Measurements from ENCODE around the gene ARHGAP30. TPM values are rescaled to one million over a fixed set of nuclear protein-coding genes. Genes with fewer than 3 reads are reported as not detected.

ARHGAP30 gene
- total RNA-seq, 2 donors from 2014 or later, result 0.07 to 0.13 TPM

GRCh38 chr1:160999376-160999775, 70.3 kb downstream of the ARHGAP30 start:
- Histone ChIP-seq H3K27me3 (ENCODE audit: control insufficient read depth, insufficient read depth, low read length, poor library complexity, severe bottlenecking) (no peaks in the 10 kb centered on the region), H3K9me3 (ENCODE audit: control insufficient read depth, low read length) (no peaks in the 10 kb centered on the region), H3K36me3 (ENCODE audit: control insufficient read depth, insufficient read depth, low read length) (peaks cover 76% of the 10 kb centered on the region), H3K4me1 (ENCODE audit: control insufficient read depth, insufficient read depth, low read length) (no peaks in the 10 kb centered on the region), H3K4me3 (ENCODE audit: low read length) (no peak overlapping the region), H3K27ac (ENCODE audit: low read depth, low read length) (no peak overlapping the region), H3K9ac (ENCODE audit: extremely low read depth, low read length, poor library complexity, severe bottlenecking) (no peak overlapping the region)
- 94 to 95% methylated on average over 5 of the region's 5 CpGs for WGBS, 2 experiments (ENCODE audit: insufficient coverage in 1 of 2, insufficient read length in 1 of 2)
- Mint-ChIP-seq H3K36me3 (ENCODE audit: low read depth) (peaks cover 73% of the 10 kb centered on the region), H3K27me3 (ENCODE audit: insufficient read depth) (no peaks in the 10 kb centered on the region), H3K4me1 (peaks cover 24% of the 10 kb centered on the region), H3K27ac (peak overlapping the region; percentile 55), H3K9me3 (no peaks in the 10 kb centered on the region), H3K4me3 (no peak overlapping the region)
- peak; percentile 36 for TF ChIP-seq CTCF (conservative IDR thresholded peaks at IDR 0.05)
- DNase-seq, result no peak

GRCh38 chr1:160997323-160998038, 72.2 kb downstream of the ARHGAP30 start:
- Mint-ChIP-seq H3K4me1 (peaks cover 24% of the 10 kb centered on the region), H3K4me3 (no peak overlapping the region), H3K36me3 (ENCODE audit: low read depth) (peaks cover 79% of the 10 kb centered on the region), H3K27ac (peak overlapping the region; percentile 84), H3K9me3 (no peaks in the 10 kb centered on the region), H3K27me3 (ENCODE audit: insufficient read depth) (no peaks in the 10 kb centered on the region)
- DNase-seq, result peak; percentile 89
- Histone ChIP-seq H3K9ac (ENCODE audit: extremely low read depth, low read length, poor library complexity, severe bottlenecking) (no peak overlapping the region), H3K9me3 (ENCODE audit: control insufficient read depth, low read length) (no peaks in the 10 kb centered on the region), H3K36me3 (ENCODE audit: control insufficient read depth, insufficient read depth, low read length) (peaks cover 77% of the 10 kb centered on the region), H3K4me3 (ENCODE audit: low read length) (no peak overlapping the region), H3K4me1 (ENCODE audit: control insufficient read depth, insufficient read depth, low read length) (no peaks in the 10 kb centered on the region), H3K27ac (ENCODE audit: low read depth, low read length) (no peak overlapping the region), H3K27me3 (ENCODE audit: control insufficient read depth, insufficient read depth, low read length, poor library complexity, severe bottlenecking) (no peaks in the 10 kb centered on the region)
- peak; percentile 85 for TF ChIP-seq CTCF (conservative IDR thresholded peaks at IDR 0.05)
- WGBS, 2 experiments (ENCODE audit: insufficient coverage in 1 of 2, insufficient read length in 1 of 2), result 97% methylated on average over 1 of the region's 1 CpG; no CpG with 5 or more reads in 1 of the 2 experiments

Other genes with a start within 250 kb of the ARHGAP30 start
- under 1 TPM in 1 of 2 donors, not detected in 1; 0.31 TPM for gene CD244, start 207.0 kb downstream of the ARHGAP30 start, total RNA-seq
- gene ITLN1, start 184.7 kb downstream of the ARHGAP30 start, total RNA-seq, result under 1 TPM; 0.22 to 0.51 TPM
- 10 to 100 TPM; 20.3 to 29.7 TPM for gene ITLN2, start 115.1 kb downstream of the ARHGAP30 start, total RNA-seq
- 100 to 1,000 TPM; 190 to 226 TPM for gene F11R, start 48.7 kb downstream of the ARHGAP30 start, total RNA-seq
- 10 to 100 TPM; 59.1 to 76.4 TPM for gene TSTD1, start 30.9 kb downstream of the ARHGAP30 start, total RNA-seq
- 10 to 100 TPM; 55.5 to 57.3 TPM for gene USF1, start 23.9 kb downstream of the ARHGAP30 start, total RNA-seq
- gene NECTIN4, start 19.7 kb upstream of the ARHGAP30 start, total RNA-seq, result not detected
- gene KLHDC9, start 28.5 kb upstream of the ARHGAP30 start, total RNA-seq, result 10 to 100 TPM; 14.6 to 25.4 TPM
- 10 to 100 TPM; 62.9 to 95.7 TPM for gene PFDN2, start 48.1 kb upstream of the ARHGAP30 start, total RNA-seq
- gene NIT1, start 48.2 kb upstream of the ARHGAP30 start, total RNA-seq, result 10 to 100 TPM; 51.0 to 65.1 TPM
- gene DEDD, start 62.8 kb upstream of the ARHGAP30 start, total RNA-seq, result 10 to 100 TPM; 34.2 to 39.8 TPM
- 10 to 100 TPM; 89.5 to 97.1 TPM for gene UFC1, start 84.1 kb upstream of the ARHGAP30 start, total RNA-seq
- 10 to 100 TPM; 26.7 to 39.7 TPM for gene USP21, start 89.6 kb upstream of the ARHGAP30 start, total RNA-seq
- gene PPOX, start 96.5 kb upstream of the ARHGAP30 start, total RNA-seq, result 10 to 100 TPM; 46.4 to 47.2 TPM
- gene B4GALT3, start 107.6 kb upstream of the ARHGAP30 start, total RNA-seq, result 10 to 100 TPM; 30.4 to 37.9 TPM
- gene ADAMTS4, start 129.2 kb upstream of the ARHGAP30 start, total RNA-seq, result 1 to 10 TPM; 4.4 to 9.6 TPM
- 10 to 100 TPM; 83.5 to 100.0 TPM for gene NDUFS2, start 132.5 kb upstream of the ARHGAP30 start, total RNA-seq
- under 1 TPM; 0.68 to 0.69 TPM for gene FCER1G, start 145.4 kb upstream of the ARHGAP30 start, total RNA-seq
- 100 to 1,000 TPM; 268 to 396 TPM for gene APOA2, start 153.7 kb upstream of the ARHGAP30 start, total RNA-seq
- 10 to 100 TPM in 1 of 2 donors, 1 to 10 TPM in 1; 9.0 to 11.6 TPM for gene TOMM40L, start 156.2 kb upstream of the ARHGAP30 start, total RNA-seq
- gene NR1I3, start 168.3 kb upstream of the ARHGAP30 start, total RNA-seq, result not detected
- gene PCP4L1, start 188.9 kb upstream of the ARHGAP30 start, total RNA-seq, result 10 to 100 TPM in 1 of 2 donors, 1 to 10 TPM in 1; 4.0 to 11.3 TPM
- 1 to 10 TPM; 1.7 to 3.3 TPM for gene MPZ, start 240.1 kb upstream of the ARHGAP30 start, total RNA-seq
- 100 to 1,000 TPM; 270 to 296 TPM for gene SDHC, start 244.5 kb upstream of the ARHGAP30 start, total RNA-seq